Measurements from ENCODE around the gene OGDHL.
"Not testable (repeated sequence)": the region's sequence is repeated elsewhere in the genome, so short reads cannot be mapped to it uniquely, and the experiment has no call there.

OGDHL gene

GRCh38 chr10:49737474-49738201 lies 24.5 kb downstream of the OGDHL start:
- DNase-seq: no peak

- DNase-seq: no peak
Observed at GRCh38 chr10:49736564-49737113, 25.5 kb downstream of the OGDHL start.

- DNase-seq: no peak
Observed at GRCh38 chr10:49735848-49736563, 26.1 kb downstream of the OGDHL start.

GRCh38 chr10:49735161-49735560 lies 27.0 kb downstream of the OGDHL start:
- DNase-seq: no peak

- no peak for DNase-seq
Observed at GRCh38 chr10:49734676-49735075, 27.4 kb downstream of the OGDHL start.

- DNase-seq: no peak
Observed at GRCh38 chr10:49733866-49734265, 28.3 kb downstream of the OGDHL start.

- no peak for DNase-seq
Observed at GRCh38 chr10:49726593-49726992, 35.5 kb downstream of the OGDHL start.

GRCh38 chr10:49715157-49715556 lies 47.0 kb downstream of the OGDHL start:
- not testable (repeated sequence) for DNase-seq

GRCh38 chr10:49713266-49713665 lies 48.9 kb downstream of the OGDHL start:
- no peak for DNase-seq

- DNase-seq: no peak
Observed at GRCh38 chr10:49711481-49711880, 50.6 kb downstream of the OGDHL start.

- no peak for DNase-seq
Observed at GRCh38 chr10:49710966-49711365, 51.2 kb downstream of the OGDHL start.

GRCh38 chr10:49709934-49710333 lies 52.2 kb downstream of the OGDHL start:
- no peak for DNase-seq

- no peak for DNase-seq
Observed at GRCh38 chr10:49707585-49707984, 54.5 kb downstream of the OGDHL start.

- no peak for DNase-seq
Observed at GRCh38 chr10:49700997-49701396, 61.1 kb downstream of the OGDHL start.

GRCh38 chr10:49700211-49700610 lies 61.9 kb downstream of the OGDHL start:
- DNase-seq: no peak

GRCh38 chr10:49698679-49699078 lies 63.4 kb downstream of the OGDHL start:
- no peak for DNase-seq

GRCh38 chr10:49696311-49696710 lies 65.8 kb downstream of the OGDHL start:
- DNase-seq: no peak

GRCh38 chr10:49694466-49694865 lies 67.7 kb downstream of the OGDHL start:
- no peak for DNase-seq

GRCh38 chr10:49691588-49691987 lies 70.5 kb downstream of the OGDHL start:
- DNase-seq: no peak

- DNase-seq: no peak
Observed at GRCh38 chr10:49690698-49691356, 71.3 kb downstream of the OGDHL start.

- no peak for DNase-seq
Observed at GRCh38 chr10:49689882-49690510, 72.1 kb downstream of the OGDHL start.

GRCh38 chr10:49688920-49689319 lies 73.2 kb downstream of the OGDHL start:
- DNase-seq: no peak

GRCh38 chr10:49688261-49688846 lies 73.8 kb downstream of the OGDHL start:
- peak; percentile 47 for DNase-seq
